T-helper 17 cell (primary cell): ENCODE measurements around the gene ZBTB32. TPM values are rescaled to one million over a fixed set of nuclear protein-coding genes. Genes with fewer than 3 reads are reported as not detected.

Experiments used
- ATAC-seq: fragments of 150-1000 bp; cut with Tn5 transposase; 2 replicates; pipeline ENCODE4 v1.10.0; 2021; ENCODE audit warnings: mild to moderate bottlenecking, moderate library complexity
- DNase-seq, 3 donors: peaks; one replicate each; pipeline versions ENCODE4 v3.0.0 to v3.0.0-alpha.2; 2020 to 2021
- H3K9me3 ChIP-seq: one replicate; pipeline ENCODE4 v1.7.0; 2013; ENCODE audit warnings: low read length, mild to moderate bottlenecking; ENCODE audit not compliant: control insufficient read depth, poor library complexity, severe bottlenecking
- H3K27ac Mint-ChIP-seq: one replicate; pipeline ENCODE4 v1.8.0; 2022; ENCODE audit warnings: mild to moderate bottlenecking, moderate library complexity, mixed read lengths
- H3K27me3 Mint-ChIP-seq: one replicate; pipeline ENCODE4 v1.8.0; 2022; ENCODE audit warnings: mixed read lengths
- H3K36me3 Mint-ChIP-seq: one replicate; pipeline ENCODE4 v1.8.0; 2022; ENCODE audit warnings: low read depth, mixed read lengths
- H3K4me1 Mint-ChIP-seq: one replicate; pipeline ENCODE4 v1.8.0; 2022; ENCODE audit warnings: mild to moderate bottlenecking, mixed read lengths
- H3K4me3 Mint-ChIP-seq: one replicate; pipeline ENCODE4 v1.8.0; 2022; ENCODE audit warnings: mild to moderate bottlenecking, moderate library complexity, mixed read lengths
- total RNA-seq, 4 donors: library from RNA in 2 of 4; stranded (reverse) in 2 of 4; gene quantifications; one replicate each; pipeline ENCODE4 v1.2.3 and lab custom pipeline; 2022 to 2026

ZBTB32 gene
- total RNA-seq, 2 donors from 2014 or later, result 3.4 to 5.0 TPM

DNA sequence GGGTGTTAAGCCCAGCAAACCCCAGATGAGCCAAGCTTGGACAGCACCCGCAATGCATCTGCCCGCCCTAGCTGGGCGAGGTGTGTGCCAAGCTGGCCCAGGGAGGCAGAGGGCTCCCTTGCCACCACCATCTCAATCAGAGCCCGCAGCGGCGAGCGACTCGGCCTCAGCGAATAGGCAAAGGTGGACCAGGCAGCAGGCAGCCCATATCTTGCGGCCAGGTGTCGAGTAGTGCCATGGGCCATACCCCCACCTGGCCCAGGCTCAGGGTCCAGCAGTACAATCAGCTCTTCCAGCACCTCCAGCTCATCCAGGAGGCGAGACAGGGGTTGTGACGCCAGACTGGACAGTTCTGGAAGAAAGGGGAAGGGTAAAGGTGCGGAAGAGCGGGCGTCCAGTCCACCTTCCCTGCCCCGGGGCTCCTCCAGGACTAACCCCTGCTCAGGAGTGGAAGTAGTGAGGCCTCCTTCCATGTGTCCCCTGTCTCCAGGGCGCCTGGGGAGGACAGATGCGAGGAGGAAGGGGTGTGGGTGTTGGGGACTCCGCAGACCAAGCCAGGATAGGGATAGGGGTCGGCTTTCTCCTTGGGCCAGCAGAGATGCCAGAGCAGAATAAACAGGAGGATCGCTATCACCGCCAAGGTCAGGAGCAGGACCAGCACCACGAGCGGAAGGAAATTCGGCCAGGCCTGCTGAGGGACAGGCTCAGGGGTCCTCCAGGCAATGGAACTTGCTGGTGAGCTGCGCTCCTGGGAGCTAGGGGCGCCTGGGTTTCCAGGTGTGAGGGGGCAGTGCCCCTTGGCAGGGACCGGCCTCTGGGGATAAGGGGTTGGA lies 35.1 kb downstream of the ZBTB32 start:
- Mint-ChIP-seq H3K27ac (peak overlapping the region; percentile 66), H3K4me1 (peaks cover 44% of the 10 kb centered on the region), H3K4me3 (peak overlapping the region; percentile 94), H3K36me3 (peaks cover 2% of the 10 kb centered on the region), H3K27me3 (no peaks in the 10 kb centered on the region)
- ATAC-seq, result no peak
- no peak for DNase-seq
- H3K9me3 ChIP-seq, result no peaks in the 10 kb centered on the region

DNA sequence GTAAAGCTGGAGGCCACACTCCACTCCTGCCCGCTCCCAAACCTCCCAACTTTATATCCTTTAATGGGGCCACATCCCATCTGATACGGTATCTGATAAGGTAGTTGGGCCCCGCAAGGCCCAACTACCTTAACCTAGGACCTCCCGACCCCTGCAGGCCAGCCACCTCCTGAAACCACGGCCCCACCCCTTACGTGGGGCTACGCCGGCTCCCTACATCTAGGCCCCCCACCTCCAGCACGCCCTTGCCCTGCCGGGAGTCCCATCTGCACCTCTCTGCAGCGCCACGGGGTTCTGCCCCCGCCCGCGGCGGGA lies 35.7 kb downstream of the ZBTB32 start:
- H3K36me3 Mint-ChIP-seq, result peaks cover 2% of the 10 kb centered on the region
- no peaks in the 10 kb centered on the region for H3K9me3 ChIP-seq
- H3K27ac Mint-ChIP-seq, result peak overlapping the region; percentile 100
- ATAC-seq, result peak; percentile 4
- H3K4me3 Mint-ChIP-seq, result peak overlapping the region; percentile 94
- no peaks in the 10 kb centered on the region for H3K27me3 Mint-ChIP-seq
- peaks cover 47% of the 10 kb centered on the region for H3K4me1 Mint-ChIP-seq
- no peak for DNase-seq

DNA sequence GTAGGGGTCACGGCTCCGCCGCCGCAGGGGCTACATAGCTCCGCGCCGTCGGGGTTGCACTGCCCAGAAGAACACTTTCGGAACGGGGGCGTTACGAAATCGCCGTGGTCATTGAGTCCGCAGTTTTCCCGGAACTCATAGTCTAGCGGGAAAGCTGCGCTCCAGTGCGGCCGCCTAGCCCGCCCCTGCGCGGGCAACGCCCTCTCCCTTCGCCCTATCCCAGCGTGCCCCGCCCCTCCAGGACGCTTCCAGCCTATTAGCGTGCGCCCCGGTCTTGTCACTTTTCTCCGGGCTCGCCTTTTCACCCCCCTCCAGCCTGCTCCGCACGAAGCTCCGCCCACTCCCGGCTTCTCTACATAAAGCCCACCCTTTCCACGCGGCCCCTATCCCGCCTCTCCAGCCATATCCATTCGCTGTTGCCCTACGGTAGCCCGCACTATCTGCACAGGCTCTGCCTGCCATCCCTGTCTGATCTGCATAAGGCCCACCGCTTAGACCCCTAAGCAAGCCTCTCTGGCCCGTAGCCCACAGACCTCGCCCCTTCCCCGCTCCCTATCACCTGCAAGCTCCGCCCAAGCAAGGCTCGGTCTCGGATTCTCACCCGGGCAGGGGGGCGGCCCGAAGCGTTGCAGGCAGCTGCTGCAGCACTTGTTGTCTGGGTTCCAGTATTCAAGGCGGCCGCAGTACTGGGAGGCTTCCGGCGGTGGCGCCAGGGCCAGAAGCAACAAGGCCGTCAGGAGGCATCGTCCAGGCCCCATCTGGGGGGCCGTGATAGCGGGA lies 36.3 kb downstream of the ZBTB32 start:
- peak overlapping the region; percentile 100 for H3K27ac Mint-ChIP-seq
- peaks cover 50% of the 10 kb centered on the region for H3K4me1 Mint-ChIP-seq
- DNase-seq (peak; percentile 89 to 93 (median 92)), ATAC-seq (peak; percentile 67)
- peak overlapping the region; percentile 94 for H3K4me3 Mint-ChIP-seq
- no peaks in the 10 kb centered on the region for H3K9me3 ChIP-seq
- no peaks in the 10 kb centered on the region for H3K27me3 Mint-ChIP-seq
- H3K36me3 Mint-ChIP-seq, result peaks cover 4% of the 10 kb centered on the region

DNA sequence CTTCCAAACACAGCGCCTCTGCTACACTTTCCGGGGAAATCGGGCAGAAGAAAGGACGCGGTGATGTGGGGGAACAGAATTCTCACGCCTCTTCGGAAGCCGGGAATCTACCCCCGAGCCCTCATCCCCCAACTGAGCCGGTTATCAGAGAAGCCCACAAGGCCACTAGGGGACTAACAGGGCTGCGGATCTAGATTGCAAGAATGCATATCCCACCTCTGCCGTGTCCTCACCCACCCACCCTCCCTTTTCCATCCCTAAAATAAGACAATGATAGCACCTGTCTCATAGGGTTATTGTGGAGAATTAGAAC lies 36.8 kb downstream of the ZBTB32 start:
- ATAC-seq (no peak), DNase-seq (no peak)
- H3K27me3 Mint-ChIP-seq, result no peaks in the 10 kb centered on the region
- H3K4me1 Mint-ChIP-seq, result peaks cover 52% of the 10 kb centered on the region
- H3K4me3 Mint-ChIP-seq, result peak overlapping the region; percentile 96
- H3K9me3 ChIP-seq, result no peaks in the 10 kb centered on the region
- H3K27ac Mint-ChIP-seq, result peak overlapping the region; percentile 100
- peaks cover 4% of the 10 kb centered on the region for H3K36me3 Mint-ChIP-seq

DNA sequence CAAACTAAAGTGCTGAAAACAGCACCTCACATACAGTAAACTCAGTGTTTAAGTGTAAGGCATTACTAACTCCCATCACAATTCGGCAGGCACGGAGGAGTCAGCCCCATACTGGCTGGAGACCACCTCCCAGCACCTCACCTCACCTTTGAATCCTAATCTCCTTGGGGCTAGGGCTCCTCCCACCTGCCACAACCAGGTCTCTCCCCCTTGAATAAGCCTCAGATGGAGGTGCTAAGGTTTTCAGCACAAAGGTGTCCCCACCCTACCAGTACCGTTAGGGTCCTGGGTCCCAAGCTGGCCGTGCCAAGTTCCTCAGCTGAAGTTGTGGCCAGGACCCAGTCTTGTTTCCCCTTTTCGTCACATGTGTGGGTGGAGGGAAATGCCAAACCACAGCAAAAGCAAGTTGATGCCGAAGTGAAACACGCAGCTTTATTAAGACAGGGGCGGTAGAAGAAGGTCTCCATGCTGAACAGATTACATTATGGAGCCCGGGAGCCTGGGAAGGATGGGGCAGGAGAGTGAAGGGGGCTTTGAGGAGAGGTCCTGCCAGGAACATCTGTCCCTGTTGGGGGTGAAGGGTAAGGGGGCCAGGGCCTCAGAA lies 37.9 kb downstream of the ZBTB32 start, which contains the start of gene IGFLR1:
Gene IGFLR1 (minus strand): TSS at position 332 of the 604 bp plus-strand sequence. CDS start 1,272 bp downstream, outside the sequence.
- Mint-ChIP-seq H3K4me1 (peaks cover 48% of the 10 kb centered on the region), H3K27me3 (no peaks in the 10 kb centered on the region), H3K27ac (peak within 1 kb of the TSS; percentile 100), H3K36me3 (peaks cover 4% of the 10 kb centered on the region), H3K4me3 (peak within 1 kb of the TSS; percentile 96)
- DNase-seq (peak in 2 of 3 donors; percentile 30 to 48), ATAC-seq (peak; percentile 6)
- H3K9me3 ChIP-seq, result no peaks in the 10 kb centered on the region

DNA sequence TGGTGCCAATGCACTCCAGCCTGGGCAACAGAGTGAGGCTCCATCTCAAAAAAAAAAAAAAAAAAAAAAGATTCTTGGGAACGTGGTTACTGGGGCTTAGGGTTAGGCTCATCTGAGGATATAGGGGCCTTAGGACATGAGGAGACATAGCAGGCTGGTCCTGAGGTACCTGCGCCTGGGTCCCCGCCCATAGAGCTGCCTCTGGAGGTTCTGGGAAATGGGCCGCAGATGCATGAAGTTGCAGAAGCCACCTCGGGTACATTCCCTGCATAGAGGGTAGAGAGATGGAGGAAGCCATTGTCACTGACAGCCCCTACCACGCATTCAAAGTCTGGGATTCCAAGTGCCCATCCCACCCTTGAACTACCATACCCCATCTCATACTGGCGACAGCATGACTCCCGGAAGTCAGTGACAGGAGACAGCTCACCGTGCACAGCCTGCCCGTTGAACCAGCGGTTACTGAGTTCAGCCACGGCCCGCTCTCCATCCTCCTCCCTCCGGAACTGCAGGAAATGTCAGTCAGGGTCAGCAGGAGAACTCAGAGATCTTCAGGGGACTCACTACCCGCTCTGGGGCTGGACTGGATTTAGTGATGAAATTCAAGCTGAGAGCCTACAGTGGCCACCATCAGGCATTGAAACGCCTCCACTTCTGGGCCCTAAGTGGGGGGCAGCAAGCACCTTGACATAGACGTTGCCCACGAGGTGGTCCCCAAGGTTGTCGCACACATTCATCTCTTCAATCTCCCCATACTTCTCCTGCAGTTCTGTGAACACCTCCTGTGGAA lies 39.5 kb downstream of the ZBTB32 start:
- DNase-seq, result no peak
- peaks cover 54% of the 10 kb centered on the region for H3K4me1 Mint-ChIP-seq
- peaks cover 4% of the 10 kb centered on the region for H3K36me3 Mint-ChIP-seq
- peak overlapping the region; percentile 98 for H3K4me3 Mint-ChIP-seq
- no peak for ATAC-seq
- no peaks in the 10 kb centered on the region for H3K9me3 ChIP-seq
- peak overlapping the region; percentile 100 for H3K27ac Mint-ChIP-seq
- H3K27me3 Mint-ChIP-seq, result no peaks in the 10 kb centered on the region

DNA sequence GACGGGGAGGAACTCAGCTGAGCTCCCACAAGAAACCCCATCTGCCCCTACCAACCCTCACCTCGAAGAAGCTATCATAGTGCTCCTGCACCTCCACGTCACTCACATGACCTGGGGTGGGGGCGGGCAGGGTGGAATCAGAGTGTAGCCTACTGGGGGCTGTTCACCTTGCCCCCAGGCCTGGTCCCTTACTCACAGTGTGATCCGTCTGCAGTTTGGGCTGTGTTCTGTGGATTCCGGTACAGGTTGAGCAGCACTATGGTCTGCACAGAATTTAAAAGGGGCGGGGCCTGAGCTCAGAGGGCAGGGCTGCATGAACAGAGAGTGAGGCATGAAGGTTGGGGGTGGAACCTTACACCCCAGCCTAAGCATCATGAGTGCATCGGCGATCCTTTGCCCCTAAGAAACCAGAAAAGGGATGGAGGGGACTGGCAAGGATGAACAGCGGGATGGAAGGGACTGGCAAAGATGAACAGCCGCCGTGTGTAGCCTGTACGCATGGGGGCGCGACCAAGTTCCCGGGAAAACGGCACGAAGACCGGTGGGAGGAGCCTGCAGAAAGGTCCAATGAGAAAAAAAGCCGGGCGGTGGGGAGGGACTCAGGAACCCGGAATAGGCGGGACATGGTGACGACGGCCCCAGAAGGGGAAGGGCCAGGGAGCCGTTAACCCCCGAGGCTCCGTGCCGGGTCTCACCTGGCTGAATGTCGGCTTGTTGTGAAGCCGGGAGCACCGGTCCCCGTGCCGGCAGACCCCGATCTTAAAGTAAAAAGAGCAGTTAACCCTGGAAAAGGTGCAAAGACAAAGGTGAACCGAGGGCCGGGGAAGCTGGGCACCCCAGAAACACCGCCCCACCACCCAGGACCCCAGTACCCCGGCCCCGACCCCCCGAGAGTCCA lies 40.3 kb downstream of the ZBTB32 start:
- H3K27me3 Mint-ChIP-seq, result no peaks in the 10 kb centered on the region
- DNase-seq, result peak; percentile 84 to 91 (median 85)
- peaks cover 57% of the 10 kb centered on the region for H3K4me1 Mint-ChIP-seq
- H3K36me3 Mint-ChIP-seq, result peaks cover 4% of the 10 kb centered on the region
- H3K4me3 Mint-ChIP-seq, result peak overlapping the region; percentile 98
- peak overlapping the region; percentile 100 for H3K27ac Mint-ChIP-seq
- ATAC-seq, result peak; percentile 68
- H3K9me3 ChIP-seq, result no peaks in the 10 kb centered on the region

DNA sequence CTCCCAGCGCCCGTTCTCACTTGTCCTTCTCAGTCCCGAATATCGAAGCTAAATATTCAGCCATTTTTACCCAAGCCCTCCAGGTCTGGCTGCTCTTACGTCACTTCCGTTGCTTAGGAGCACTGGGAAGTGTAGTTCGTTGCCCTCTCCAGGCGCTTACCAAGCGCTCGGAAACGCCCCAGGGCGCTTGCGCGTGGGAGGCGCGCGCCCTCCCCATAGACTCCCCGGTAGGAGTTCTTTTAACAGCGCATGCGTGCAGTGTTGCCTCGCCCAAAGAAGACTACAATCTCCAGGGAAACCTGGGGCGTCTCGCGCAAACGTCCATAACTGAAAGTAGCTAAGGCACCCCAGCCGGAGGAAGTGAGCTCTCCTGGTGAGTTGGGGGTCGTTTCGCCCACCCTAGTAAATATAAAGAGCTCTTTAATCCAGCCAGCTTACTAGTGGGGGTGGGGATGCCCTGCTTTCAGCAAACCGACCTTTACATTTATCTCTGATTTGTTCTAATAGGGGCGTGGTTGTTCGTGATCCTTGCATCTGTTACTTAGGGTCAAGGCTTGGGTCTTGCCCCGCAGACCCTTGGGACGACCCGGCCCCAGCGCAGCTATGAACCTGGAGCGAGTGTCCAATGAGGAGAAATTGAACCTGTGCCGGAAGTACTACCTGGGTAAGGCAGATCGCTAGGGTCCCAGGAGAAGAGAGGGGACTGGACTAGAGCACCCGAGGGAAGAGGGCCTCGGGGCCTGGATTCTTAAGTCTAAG lies 41.1 kb downstream of the ZBTB32 start, which contains the start of the genes PSENEN and U2AF1L4:
Gene PSENEN (plus strand): TSS at position 324 of the 759 bp plus-strand sequence. CDS start 280 bp downstream, at position 604.
Gene U2AF1L4 (minus strand): TSS at position 91 of the 759 bp plus-strand sequence. CDS start 27 bp downstream, at position 64.
- DNase-seq, result peak; percentile 91 to 96 (median 92)
- peaks cover 4% of the 10 kb centered on the region for H3K36me3 Mint-ChIP-seq
- H3K27ac Mint-ChIP-seq, result peak within 1 kb of the TSS; percentile 100

DNA sequence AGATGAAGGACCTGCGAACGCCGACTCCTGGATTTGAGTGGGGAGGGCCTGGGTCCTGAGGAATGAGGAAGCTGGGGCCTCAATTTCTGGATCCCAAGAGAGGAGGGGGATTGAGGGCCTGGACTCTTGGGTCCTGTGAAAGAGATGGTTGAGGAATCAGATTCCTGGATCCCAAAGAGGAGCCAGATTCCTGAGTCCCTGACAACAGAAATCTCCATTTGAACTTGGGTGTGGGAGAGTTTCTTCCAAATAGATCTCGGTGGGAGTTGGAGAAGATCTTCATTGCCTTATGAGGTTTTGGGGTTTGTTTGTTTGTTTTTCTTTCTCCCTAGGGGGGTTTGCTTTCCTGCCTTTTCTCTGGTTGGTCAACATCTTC lies 41.7 kb downstream of the ZBTB32 start:
- ATAC-seq (no peak), DNase-seq (no peak)
- H3K4me3 Mint-ChIP-seq, result peak overlapping the region; percentile 98
- peak overlapping the region; percentile 100 for H3K27ac Mint-ChIP-seq
- H3K9me3 ChIP-seq, result no peaks in the 10 kb centered on the region
- no peaks in the 10 kb centered on the region for H3K27me3 Mint-ChIP-seq
- H3K4me1 Mint-ChIP-seq, result peaks cover 55% of the 10 kb centered on the region
- peaks cover 4% of the 10 kb centered on the region for H3K36me3 Mint-ChIP-seq

More for the DNA sequence above, 41.1 kb downstream of the ZBTB32 start, which contains the start of the genes PSENEN and U2AF1L4:
- H3K27me3 Mint-ChIP-seq, result no peaks in the 10 kb centered on the region
- peak; percentile 66 for ATAC-seq
- H3K4me3 Mint-ChIP-seq, result peak within 1 kb of the TSS; percentile 98
- no peaks in the 10 kb centered on the region for H3K9me3 ChIP-seq
- H3K4me1 Mint-ChIP-seq, result peaks cover 58% of the 10 kb centered on the region

DNA sequence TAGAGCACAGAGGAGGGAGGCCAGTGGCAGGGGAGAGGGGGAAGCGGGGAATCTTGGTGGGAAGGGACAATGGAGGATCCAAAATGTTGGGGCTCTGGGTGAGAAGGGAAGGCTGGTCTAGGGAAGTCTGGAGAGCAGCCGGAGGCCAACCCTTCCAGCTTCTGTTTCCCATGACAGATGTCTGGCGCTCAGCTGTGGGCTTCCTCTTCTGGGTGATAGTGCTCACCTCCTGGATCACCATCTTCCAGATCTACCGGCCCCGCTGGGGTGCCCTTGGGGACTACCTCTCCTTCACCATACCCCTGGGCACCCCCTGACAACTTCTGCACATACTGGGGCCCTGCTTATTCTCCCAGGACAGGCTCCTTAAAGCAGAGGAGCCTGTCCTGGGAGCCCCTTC lies 42.2 kb downstream of the ZBTB32 start:
- H3K4me1 Mint-ChIP-seq, result peaks cover 55% of the 10 kb centered on the region

More for the DNA sequence above, 42.2 kb downstream of the ZBTB32 start:
- no peaks in the 10 kb centered on the region for H3K9me3 ChIP-seq
- peaks cover 4% of the 10 kb centered on the region for H3K36me3 Mint-ChIP-seq
- peak overlapping the region; percentile 98 for H3K4me3 Mint-ChIP-seq
- peak overlapping the region; percentile 100 for H3K27ac Mint-ChIP-seq
- H3K27me3 Mint-ChIP-seq, result no peaks in the 10 kb centered on the region
- no peak for DNase-seq
- ATAC-seq, result no peak
